Measurements from ENCODE around the gene C19orf53. TPM values are rescaled to one million over a fixed set of nuclear protein-coding genes. Genes with fewer than 3 reads are reported as not detected.
A peak's percentile ranks its signal among the peaks of the same experiment; 100 is the strongest.

The C19orf53 gene
- total and polyA plus RNA-seq, 2 of the 13 experiments (the other 11 are each of a cell fraction or from before 2014, with no cell fraction given): 129 to 130 TPM

- FAIRE-seq: no peak
Observed at GRCh38 chr19:13817615-13818371, 43.5 kb downstream of the C19orf53 start.

More at GRCh38 chr19:13817615-13818371, 43.5 kb downstream of the C19orf53 start:
- Histone ChIP-seq H3K36me3 (replicated peaks in 1 of 2; ENCODE audit: control insufficient read depth in 1 of 2, insufficient read depth in 2 of 2, low read length in 2 of 2) (no peaks in the 10 kb centered on the region), H3K9ac (ENCODE audit: insufficient read depth, low read depth, low read length) (no peak overlapping the region), H3K27me3 (ENCODE audit: control insufficient read depth in 1 of 2, insufficient read depth in 2 of 2, low read length in 2 of 2) (no peaks in the 10 kb centered on the region; a peak in 1 of 5 replicates), H3K79me2 (ENCODE audit: insufficient read depth, low read length) (no peaks in the 10 kb centered on the region), H2AFZ (ENCODE audit: low read length) (no peak overlapping the region), H3K4me1 (ENCODE audit: insufficient read depth, low read length) (no peaks in the 10 kb centered on the region), H3K27ac (ENCODE audit: extremely low read length, insufficient read depth, low read length) (no peak overlapping the region), H3K4me2 (ENCODE audit: low read depth, low read length) (no peak overlapping the region), H4K20me1 (ENCODE audit: insufficient read depth, low read length) (no peaks in the 10 kb centered on the region), H3K9me3 (ENCODE audit: low read length) (no peaks in the 10 kb centered on the region), H3K4me3 (replicated peaks in 1 of 3; ENCODE audit: insufficient read depth in 1 of 3, low read depth in 2 of 3, low read length in 3 of 3) (no peak overlapping the region)
- WGBS (ENCODE audit: low lambda C conversion rate): 80% methylated on average over 10 of the region's 35 CpGs
- intact Hi-C loops (cut with micrococcal nuclease; ENCODE audit: unreplicated experiment): no loop called here
- DNase-seq (ENCODE audit: low spot score) (no peak), ATAC-seq (peak; percentile 36)
- ChIA-PET POLR2A (interaction anchor here (1.5 kb wide), 1 partner anchor 23 kb away, joined by 4 read pairs; the partner anchor contains the start of gene ZSWIM4), CTCF (ENCODE audit: low intra/inter-chr PET ratio, low total read pairs) (no interaction called here)
- no TSS peak for BruUV-seq (replicated peaks)
- TF ChIP-seq MTF2 (CRISPR knock-in tag; IDR thresholded peaks at IDR 0.05; ENCODE audit: borderline replicate concordance) (no peak), ZNF367 (CRISPR knock-in tag; IDR thresholded peaks at IDR 0.05; ENCODE audit: borderline replicate concordance) (no peak), ZEB1 (IDR thresholded peaks at IDR 0.05; ENCODE audit: insufficient replicate concordance, low read depth) (no peak), ZNF124 (CRISPR knock-in tag; IDR thresholded peaks at IDR 0.05) (no peak), TMF1 (CRISPR knock-in tag; IDR thresholded peaks at IDR 0.05; ENCODE audit: low read depth) (no peak), LBX2 (CRISPR knock-in tag; IDR thresholded peaks at IDR 0.05; ENCODE audit: borderline replicate concordance) (no peak), ZBTB7A (CRISPR knock-in tag; IDR thresholded peaks at IDR 0.05) (no peak), THAP9 (CRISPR knock-in tag; IDR thresholded peaks at IDR 0.05; ENCODE audit: borderline replicate concordance) (no peak), PHF8 (CRISPR knock-in tag; IDR thresholded peaks at IDR 0.05) (no peak)
- in situ Hi-C loops (cut with HindIII; ENCODE audit: extremely low pct_ligation_motif_present, low pct_unique_long_range_greater_than_20kb): no loop called here

Data from HepG2 (cell line).